Stimulated activated CD4-positive, alpha-beta T cell treated with anti-CD3 and anti-CD28 coated beads, Interleukin-2, amount 100 ng/mL, for 48 hours (primary cell): ENCODE results near the gene CPT1C.

Source experiments
- DNase-seq, 2 donors: peaks; one replicate each; pipeline ENCODE4 v3.0.0-alpha.2; 2020

CPT1C gene

GRCh38 chr19:49662011-49662410 is 28.9 kb upstream of the CPT1C start:
- DNase-seq, result no peak

DNA sequence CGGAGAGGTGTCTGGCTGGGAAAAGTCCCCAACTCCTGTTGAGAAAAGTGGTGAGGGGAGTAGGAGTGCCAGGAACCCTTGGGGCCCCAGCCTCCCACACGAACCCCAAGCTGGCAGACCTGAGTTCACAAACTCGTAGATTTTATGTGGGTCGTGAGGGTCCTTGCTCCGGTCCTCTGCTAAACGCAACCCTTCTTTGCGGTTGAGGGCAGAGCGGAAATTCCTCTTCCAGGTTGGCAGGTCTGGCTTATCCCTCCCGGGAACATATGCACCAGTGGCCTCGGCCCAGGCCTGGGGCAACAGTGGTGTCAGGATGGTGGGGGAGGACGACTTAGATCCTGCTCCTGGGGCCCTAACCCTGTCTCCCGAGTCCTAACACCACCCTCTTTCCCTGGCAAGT is 27.7 kb upstream of the CPT1C start:
- no peak for DNase-seq

DNA sequence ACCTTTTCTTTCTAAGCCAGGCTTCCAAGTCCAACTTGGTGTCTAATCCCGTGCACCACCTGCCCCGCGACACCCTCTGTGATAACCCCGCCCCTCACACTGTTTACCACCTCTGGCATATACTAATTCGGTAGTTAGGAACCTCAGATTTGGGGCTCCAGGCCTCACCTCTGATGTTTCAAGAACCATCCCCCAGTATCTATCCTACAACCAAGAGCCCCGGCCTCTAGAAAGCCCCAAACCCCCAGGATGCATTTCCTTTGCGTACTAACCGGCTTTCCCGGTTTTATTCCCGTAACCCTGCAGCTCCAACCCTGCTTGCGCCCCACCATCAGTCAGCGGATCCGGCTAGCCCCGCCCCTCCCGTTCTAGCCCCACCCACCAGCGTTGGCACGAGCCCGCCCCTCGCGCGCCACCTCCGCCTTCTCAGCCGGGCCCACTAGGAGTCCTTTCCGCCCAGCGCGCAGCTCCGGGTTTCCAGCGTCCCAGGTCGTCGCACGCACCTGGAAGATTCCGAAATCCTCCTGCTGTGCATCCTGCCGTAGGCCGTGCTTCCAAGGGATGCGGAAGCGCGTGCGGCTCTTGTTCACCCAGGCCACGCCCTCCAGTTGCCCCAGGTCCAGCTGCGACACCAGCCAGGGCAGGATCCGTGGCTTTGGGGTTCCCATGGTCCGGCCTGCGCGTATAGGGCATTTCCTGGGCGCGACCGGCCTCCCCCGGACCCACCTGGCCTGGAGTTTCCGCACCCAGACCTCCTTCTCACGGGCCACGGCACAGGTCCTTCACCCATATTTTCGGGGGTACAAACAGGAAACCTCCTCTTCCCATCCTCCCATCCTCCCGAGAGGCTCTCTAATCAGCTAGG is 26.5 kb upstream of the CPT1C start:
- peak; percentile 94 to 95 for DNase-seq

GRCh38 chr19:49665036-49665350 is 25.9 kb upstream of the CPT1C start:
- no peak for DNase-seq

DNA sequence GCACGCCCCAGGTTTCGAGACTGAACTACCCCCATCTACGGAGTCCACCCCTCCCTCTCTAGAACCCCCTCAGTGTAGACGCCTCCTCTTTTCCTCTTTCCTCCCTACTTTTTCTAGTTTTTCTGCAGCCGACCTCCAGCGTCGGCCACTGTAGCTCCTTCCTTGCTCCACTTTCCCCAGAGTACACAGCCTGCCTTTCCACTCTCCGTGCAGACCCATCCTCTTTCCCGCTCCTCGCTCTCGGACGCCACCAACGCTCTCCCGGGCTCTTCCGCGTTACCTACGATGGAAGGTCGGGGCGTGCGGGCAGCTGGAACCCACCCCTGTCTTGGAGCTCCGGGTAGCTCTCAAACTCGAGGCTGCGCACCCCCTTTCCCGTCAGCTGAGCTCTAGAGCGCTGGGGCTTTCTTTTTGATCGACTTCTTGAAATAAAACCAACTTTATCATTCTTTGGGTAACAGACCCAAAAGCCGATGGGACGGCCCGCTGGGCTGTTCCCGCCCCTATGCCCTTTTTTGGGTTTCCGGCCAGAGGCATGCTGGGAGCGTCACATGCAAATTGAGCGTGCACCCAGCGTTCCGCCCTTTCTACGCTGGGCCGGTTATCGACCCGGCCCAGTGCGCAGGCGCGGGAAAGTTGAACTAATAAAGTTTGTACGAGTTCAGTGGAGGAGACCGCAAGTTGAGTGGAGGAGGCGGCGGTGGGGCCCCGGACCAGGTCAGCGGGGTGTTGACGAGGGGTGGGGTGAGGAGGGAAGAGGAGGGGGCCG is 25.4 kb upstream of the CPT1C start, which contains the start of the genes BCL2L12 and IRF3:
Gene BCL2L12, plus strand, starts transcription at position 583 of the 769 bp plus-strand sequence. CDS start 760 bp downstream, outside the sequence.
Gene IRF3, minus strand, starts transcription at position 507 of the 769 bp plus-strand sequence. CDS start 1,019 bp downstream, outside the sequence.
- DNase-seq, result peak; percentile 99

- DNase-seq, result no peak
Observed at GRCh38 chr19:49666120-49666444, 24.8 kb upstream of the CPT1C start.

- DNase-seq, result no peak
Observed at GRCh38 chr19:49667473-49667872, 23.4 kb upstream of the CPT1C start.

DNA sequence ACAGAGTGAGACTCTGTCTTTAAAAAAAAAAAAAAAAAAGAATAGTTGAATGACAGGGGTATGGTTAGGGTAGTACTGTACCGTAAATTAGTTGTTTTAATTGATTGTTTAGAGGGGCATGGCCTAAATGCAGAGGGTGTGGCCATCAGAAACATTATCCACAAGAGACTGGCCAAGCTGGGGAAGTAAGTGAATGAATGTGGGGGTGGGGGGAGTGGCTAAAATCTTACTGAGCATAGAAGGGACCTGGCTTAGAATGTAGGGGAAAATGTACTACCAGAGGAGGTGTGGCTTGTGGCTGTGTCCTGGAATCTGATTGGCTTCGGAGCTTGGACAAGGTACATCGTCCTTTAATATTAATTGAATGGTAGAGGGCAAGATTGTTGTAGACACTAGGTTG is 21.4 kb upstream of the CPT1C start:
- DNase-seq, result no peak

DNA sequence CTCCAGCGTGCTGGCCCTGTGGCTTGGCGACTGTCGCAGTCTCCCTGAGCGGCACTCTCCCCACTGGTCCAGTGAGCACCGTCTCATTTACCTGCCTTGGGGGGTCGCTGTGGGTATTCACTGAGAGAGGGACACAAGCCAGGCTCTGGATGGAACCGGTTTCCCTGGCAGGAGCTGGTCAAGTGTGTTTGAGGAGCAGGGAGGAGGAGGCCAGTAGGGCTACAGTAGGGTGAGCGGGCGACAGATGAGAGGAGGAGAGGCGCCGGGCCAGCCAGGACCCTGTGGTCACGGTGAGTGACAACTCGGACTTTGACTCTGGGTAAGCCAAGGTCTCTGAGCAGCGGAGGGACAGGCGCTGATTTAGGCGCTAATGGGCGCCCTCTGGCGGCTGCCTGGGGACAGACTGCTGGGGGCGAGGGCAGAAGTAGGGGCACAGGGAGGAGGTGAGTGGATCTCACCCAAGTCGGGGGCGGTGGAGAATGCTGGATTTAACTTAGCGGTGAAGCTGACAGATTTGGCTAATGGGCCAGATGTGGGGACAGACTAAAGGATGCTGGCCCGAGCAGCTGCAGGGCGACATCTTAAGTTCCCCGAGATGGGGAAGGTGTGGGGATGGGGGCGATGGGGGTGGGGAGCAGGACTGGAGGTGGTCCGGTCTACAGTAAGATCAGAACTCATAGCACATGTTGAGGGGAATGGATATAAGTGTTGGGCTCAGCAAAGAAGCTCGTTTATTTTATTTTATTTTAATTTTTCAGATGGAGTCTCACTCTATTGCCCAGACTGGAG is 18.6 kb upstream of the CPT1C start:
- peak; percentile 72 to 79 for DNase-seq

- peak; percentile 20 to 34 for DNase-seq
Observed at GRCh38 chr19:49676136-49676783, 14.7 kb upstream of the CPT1C start.

- peak; percentile 98 to 99 for DNase-seq
Observed at GRCh38 chr19:49676784-49677230, 14.1 kb upstream of the CPT1C start.

DNA sequence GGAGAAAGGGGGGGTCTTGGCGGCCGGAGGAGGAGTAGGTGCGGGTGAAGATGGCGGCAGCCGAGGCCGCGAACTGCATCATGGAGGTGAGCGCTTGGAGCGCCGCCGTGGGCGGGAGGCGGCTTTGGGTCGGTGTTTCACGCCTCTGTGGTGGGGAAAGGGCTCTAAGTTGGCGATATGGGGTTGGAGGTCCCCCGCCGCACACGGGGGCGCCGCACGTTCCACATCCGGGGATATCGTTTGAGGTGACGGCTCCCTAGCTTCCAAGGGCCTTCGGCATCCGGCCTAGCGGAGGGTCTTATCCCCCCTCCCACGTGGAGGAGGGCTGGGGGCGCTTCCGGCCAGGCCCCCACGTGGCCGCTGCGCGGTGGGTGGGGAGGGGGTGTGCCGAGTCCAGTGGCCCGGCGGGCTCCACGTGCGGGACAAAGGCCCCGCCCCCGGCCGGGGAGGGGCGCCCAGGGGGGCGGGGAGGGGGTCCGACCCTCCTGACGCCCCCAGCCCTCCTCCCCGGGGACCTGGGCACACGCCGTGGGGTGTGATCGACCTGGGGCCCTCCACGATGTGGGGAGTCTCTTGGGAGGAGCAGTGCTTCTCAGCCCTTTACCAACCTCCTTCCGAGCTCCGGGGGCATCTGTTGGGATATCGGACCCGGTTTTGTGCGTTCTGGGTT is 13.6 kb upstream of the CPT1C start, which contains the start of gene PRMT1:
Gene PRMT1, plus strand, starts transcription at position 41 of the 670 bp plus-strand sequence. Its CDS starts 10 bp downstream, at position 51.
- DNase-seq, result peak; percentile 36 to 39

DNA sequence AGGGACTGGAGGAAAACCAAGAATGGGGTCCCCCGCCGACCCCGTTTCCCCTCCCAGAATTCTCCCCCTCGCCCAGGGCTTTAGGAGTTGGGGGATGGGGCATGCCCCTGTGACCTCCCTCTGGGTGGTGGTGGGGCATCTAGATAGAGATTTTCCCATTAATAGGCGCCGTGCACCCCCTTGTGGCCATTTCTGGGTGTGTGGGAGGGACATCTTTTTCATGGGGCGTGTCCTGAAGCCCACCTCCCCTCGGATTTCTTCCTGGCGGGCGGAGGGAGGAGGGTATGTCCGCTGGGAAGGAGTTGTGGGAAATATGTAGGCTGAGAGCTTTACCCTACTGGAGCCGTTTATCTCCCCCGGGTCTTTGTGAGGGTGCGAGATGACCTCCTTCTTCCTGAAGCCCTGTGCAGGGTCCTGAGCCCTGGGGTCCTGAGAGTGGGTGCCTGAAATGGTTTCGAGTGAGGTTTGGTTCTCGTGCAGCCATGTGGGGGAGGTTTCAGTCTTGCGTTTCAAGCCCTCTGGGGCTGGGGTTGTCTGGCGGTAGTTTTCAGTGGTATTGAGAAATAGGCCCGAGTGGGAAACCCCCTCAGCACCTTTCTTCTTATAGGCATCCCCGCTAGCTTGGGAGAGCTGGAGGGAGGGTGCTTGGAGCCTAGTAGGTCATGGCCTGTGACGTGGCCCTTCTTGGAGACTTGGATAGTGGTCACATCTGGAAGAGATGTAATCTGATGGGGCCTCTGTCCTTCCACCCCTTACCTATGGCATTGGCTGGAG is 12.8 kb upstream of the CPT1C start:
- peak; percentile 71 to 73 for DNase-seq

DNA sequence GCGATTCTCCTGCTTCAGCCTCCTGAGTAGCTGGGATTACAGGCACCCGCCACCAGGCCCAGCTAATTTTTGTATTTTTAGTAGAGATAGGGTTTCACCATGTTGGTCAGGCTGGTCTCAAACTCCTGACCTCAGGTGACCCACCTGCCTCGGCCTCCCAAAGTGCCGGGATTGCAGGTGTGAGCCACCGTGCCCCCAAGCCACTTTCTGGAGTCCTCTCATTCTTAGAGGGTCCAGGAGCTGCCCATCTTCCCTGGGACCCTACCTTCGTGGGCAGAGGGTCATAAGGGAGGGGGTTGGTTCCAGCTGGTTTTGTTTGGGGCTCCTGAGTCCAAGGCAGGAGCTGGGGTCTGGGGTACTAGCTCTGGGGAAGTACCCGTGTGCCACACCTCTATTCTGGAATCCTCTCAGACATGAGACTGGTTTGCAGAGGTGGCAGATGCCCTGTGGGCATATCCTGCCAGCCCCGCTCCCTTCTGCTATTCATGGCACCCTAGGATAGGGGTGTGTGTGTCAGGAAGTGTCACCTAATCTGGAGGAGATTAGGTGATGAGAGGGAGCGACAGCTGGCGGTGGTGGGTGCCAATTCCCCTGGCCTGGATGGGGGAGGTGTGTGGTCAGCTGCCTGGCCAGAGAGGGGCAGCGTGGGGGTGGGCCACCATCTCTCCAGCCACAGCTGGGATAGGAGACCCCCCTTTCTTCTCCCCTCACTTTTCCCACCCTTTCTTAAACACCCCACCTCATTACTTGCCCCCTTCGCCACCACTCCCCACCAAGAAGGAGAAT is 11.7 kb upstream of the CPT1C start:
- no peak for DNase-seq

GRCh38 chr19:49679771-49680413 is 11.0 kb upstream of the CPT1C start:
- no peak for DNase-seq

- peak; percentile 97 to 99 for DNase-seq
Observed at GRCh38 chr19:49680421-49681351, 10.2 kb upstream of the CPT1C start.

DNA sequence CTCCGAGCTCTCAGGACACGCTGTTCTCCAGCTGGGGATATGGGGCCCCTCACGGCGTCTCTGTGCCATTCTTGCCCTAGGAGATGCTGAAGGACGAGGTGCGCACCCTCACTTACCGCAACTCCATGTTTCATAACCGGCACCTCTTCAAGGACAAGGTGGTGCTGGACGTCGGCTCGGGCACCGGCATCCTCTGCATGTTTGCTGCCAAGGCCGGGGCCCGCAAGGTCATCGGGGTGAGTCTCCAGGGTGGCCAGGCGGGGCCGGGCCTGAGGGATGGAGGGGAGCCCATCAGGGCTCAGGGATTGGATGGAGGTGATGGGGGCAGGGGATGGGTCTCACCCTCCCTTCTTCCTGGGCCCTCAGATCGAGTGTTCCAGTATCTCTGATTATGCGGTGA is 9.1 kb upstream of the CPT1C start:
- no peak for DNase-seq

DNA sequence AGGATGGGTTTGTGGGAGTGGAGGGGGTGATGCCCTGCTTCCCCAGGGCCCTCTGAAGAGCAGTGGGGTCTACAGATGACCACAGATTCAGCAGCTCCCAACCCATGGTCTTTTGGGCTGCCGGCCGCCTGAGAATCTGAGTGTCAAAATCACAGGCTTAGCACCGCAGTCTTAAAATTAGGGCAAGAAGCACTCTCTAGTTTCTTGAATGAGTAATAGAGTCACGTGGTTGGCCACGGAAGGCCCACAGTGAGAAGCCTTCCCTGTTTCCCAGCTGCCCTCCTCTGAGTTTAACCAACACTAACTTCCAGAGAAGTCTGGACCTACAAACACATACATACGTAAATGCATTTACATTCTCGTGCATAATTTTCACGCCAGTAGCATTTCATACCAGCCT is 8.6 kb upstream of the CPT1C start:
- DNase-seq, result no peak
